Measurements from ENCODE around the gene PERCC1. TPM values are rescaled to one million over a fixed set of nuclear protein-coding genes. Genes with fewer than 3 reads are reported as not detected.
"Not testable (repeated sequence)": the region's sequence is repeated elsewhere in the genome, so short reads cannot be mapped to it uniquely, and the experiment has no call there.

PERCC1 gene
- total and polyA plus RNA-seq, 8 donors, result 0.16 to 0.23 TPM; not detected in 6

DNA sequence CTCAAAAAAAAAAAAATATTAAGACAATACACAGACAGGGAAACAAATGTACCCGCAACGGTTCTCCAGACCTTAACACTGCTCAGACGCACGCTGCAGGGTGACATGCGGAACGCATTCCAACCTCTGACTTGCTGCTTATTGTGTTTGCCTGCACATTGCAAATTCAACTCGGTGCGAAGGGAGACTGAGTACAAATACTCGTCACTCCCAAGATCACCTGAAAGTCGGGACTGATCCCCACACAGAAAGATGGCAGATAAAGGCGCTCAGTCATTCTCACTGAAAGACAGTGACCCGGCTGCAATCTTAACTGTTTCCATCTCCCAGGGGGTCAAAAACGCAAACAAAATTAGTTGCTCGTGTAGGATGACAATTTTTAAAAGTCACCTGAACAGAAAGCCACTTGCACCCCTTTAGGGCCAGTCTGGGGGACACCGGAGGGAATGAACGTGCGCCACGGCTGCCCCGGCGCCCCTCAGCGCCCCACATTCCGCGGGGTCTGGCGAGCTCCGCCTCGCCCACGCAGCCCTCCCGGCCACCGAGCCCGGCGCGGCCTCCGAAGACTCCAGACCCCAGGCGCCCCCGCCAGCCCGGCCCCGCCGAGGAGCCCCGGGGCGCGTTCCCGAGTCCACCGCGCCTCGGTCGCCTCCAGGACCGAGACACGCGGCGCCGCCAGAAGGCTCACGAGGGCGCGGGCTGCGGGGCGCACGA is 43.4 kb downstream of the PERCC1 start:
- peak overlapping the region in 3 of 4 donors; percentile 61 to 80 (median 71) for H3K27ac ChIP-seq
- peak in 2 of 6 donors; percentile 39 to 65 for DNase-seq
- FAIRE-seq, result no peak
- H3K4me3 ChIP-seq, result peak overlapping the region; percentile 63 to 99 (median 90)
- TF ChIP-seq CTCF (IDR thresholded peaks at IDR 0.05), result no peak
- H3K36me3 ChIP-seq, result no peaks in the 10 kb centered on the region
- no peaks in the 10 kb centered on the region for H3K27me3 ChIP-seq
- ATAC-seq, result no peak
- no peaks in the 10 kb centered on the region for H3K9me3 ChIP-seq
- WGBS, 2 donors, result 6 to 8% methylated on average over 46 to 57 of the region's 57 CpGs
- H3K4me1 ChIP-seq, result peaks cover 0 to 12% (median 0%) of the 10 kb centered on the region in 3 donors
- intact Hi-C loops (cut with DNase I), result no loop called here

- H3K4me3 ChIP-seq, result peak within 1 kb of the TSS; percentile 63 to 99 (median 90)
- FAIRE-seq (no peak), DNase-seq (peak; percentile 83 to 98 (median 87)), ATAC-seq (peak; percentile 94 to 98 (median 96))
- peaks cover 0 to 12% (median 0%) of the 10 kb centered on the region in 3 donors for H3K4me1 ChIP-seq
- no peaks in the 10 kb centered on the region for H3K36me3 ChIP-seq
- TF ChIP-seq CTCF (IDR thresholded peaks at IDR 0.05), result no peak
- intact Hi-C loops (cut with DNase I), result no loop called here
- H3K9me3 ChIP-seq, result no peaks in the 10 kb centered on the region
- peak within 1 kb of the TSS; percentile 61 to 80 (median 71) for H3K27ac ChIP-seq
- H3K27me3 ChIP-seq, result no peaks in the 10 kb centered on the region
- 0% methylated on average over 73 to 99 of the region's 99 CpGs for WGBS, 2 donors
Observed at GRCh38 chr16:1474796-1475551, 44.1 kb downstream of the PERCC1 start, which contains the start of gene CLCN7. TSS of gene CLCN7 (minus strand) at chr16:1475028. CDS start at chr16:1474974, 54 bp downstream.

- 54 to 56% methylated on average over 15 of the region's 15 CpGs for WGBS, 2 donors
- peaks cover 0 to 12% (median 0%) of the 10 kb centered on the region in 3 donors for H3K4me1 ChIP-seq
- ATAC-seq (no peak), DNase-seq (peak in 3 of 6 donors; percentile 37 to 49 (median 48)), FAIRE-seq (no peak)
- no peaks in the 10 kb centered on the region for H3K27me3 ChIP-seq
- intact Hi-C loops (cut with DNase I), result no loop called here
- H3K27ac ChIP-seq, result peak overlapping the region; percentile 61 to 80 (median 71)
- TF ChIP-seq CTCF (IDR thresholded peaks at IDR 0.05), result no peak
- no peaks in the 10 kb centered on the region for H3K9me3 ChIP-seq
- H3K36me3 ChIP-seq, result no peaks in the 10 kb centered on the region
- H3K4me3 ChIP-seq, result peak overlapping the region; percentile 63 to 99 (median 90)
Observed at GRCh38 chr16:1475552-1476114, 44.8 kb downstream of the PERCC1 start.

DNA sequence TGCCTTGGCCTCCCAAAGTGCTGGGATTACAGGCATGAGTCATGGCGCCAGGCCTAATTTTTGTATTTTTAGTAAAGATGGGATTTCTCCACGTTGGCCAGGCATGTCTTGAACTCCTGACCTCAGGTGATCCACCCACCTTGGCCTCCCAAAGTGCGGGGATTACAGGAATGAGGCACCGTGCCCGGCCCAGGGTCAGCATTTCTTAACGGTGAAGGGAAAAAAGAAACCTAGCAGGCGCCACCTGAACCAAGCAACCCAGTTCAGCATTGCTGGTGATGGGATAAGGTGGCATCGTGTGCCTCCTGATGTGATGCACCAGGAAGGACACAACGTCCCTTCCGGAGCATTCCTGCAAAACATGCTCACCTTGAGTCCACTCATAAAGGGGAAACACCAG is 46.2 kb downstream of the PERCC1 start:
- FAIRE-seq (no peak), DNase-seq (no peak), ATAC-seq (no peak)
- no peaks in the 10 kb centered on the region for H3K27me3 ChIP-seq
- H3K4me1 ChIP-seq, result peaks cover 0 to 12% (median 0%) of the 10 kb centered on the region in 3 donors
- intact Hi-C loops (cut with DNase I), result no loop called here
- H3K9me3 ChIP-seq, result no peaks in the 10 kb centered on the region
- no peaks in the 10 kb centered on the region for H3K36me3 ChIP-seq
- H3K27ac ChIP-seq, result no peak overlapping the region
- no peak for TF ChIP-seq CTCF (IDR thresholded peaks at IDR 0.05)
- H3K4me3 ChIP-seq, result no peak overlapping the region
- WGBS, 2 donors, result 86 to 90% methylated on average over 10 of the region's 10 CpGs

- intact Hi-C loops (cut with DNase I); FAIRE-seq: not testable (repeated sequence)
- WGBS, 2 donors, result 84 to 91% methylated on average over 9 of the region's 9 CpGs
Observed at GRCh38 chr16:1478937-1479336, 48.1 kb downstream of the PERCC1 start.

More at GRCh38 chr16:1478937-1479336, 48.1 kb downstream of the PERCC1 start:
- H3K4me1 ChIP-seq, H3K4me3 ChIP-seq, ATAC-seq, H3K27me3 ChIP-seq, H3K9me3 ChIP-seq, H3K27ac ChIP-seq, H3K36me3 ChIP-seq, DNase-seq: not testable (repeated sequence)

Data from pancreas (tissue), 10 donors.